Measurements from ENCODE around the gene SLC2A13.
"Not testable (repeated sequence)": the region's sequence is repeated elsewhere in the genome, so short reads cannot be mapped to it uniquely, and the experiment has no call there.

Gene SLC2A13

DNA sequence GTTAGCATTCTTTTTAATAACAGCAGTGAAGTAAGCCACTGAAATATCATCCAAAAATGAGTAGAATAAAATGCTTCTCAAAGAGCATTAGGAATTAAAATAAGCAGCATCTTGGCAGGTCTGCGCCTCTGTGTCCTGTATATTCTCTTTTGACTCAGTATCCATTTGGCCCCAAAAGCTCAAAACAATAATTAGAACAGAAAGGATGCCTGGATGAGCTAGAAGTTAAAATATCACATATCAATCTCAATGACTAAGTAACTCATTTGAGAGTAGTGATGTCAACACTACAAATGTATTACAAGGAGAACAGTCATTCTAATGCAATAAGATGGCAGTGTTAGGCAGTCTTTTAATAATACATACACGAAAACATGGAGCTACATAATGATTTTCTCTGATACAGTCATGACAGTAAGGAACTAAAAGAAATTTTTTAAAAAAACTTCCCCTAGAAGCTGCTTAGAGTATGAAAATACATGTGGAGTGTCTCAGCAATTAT is 325.4 kb downstream of the SLC2A13 start:
- CTCF ChIA-PET, result no interaction called here
- no peak overlapping the region for H3K4me3 Mint-ChIP-seq
- DNase-seq, result no peak
- H3K27me3 Mint-ChIP-seq, result no peaks in the 10 kb centered on the region
- peaks cover 3% of the 10 kb centered on the region for H3K9me3 Mint-ChIP-seq
- no peaks in the 10 kb centered on the region for H3K4me1 Mint-ChIP-seq
- no peaks in the 10 kb centered on the region for H3K36me3 Mint-ChIP-seq
- no peak overlapping the region for H3K27ac Mint-ChIP-seq

- Mint-ChIP-seq H3K27ac (no peak overlapping the region), H3K4me1 (no peaks in the 10 kb centered on the region), H3K36me3 (no peaks in the 10 kb centered on the region), H3K9me3 (peaks cover 3% of the 10 kb centered on the region), H3K27me3 (no peaks in the 10 kb centered on the region), H3K4me3 (no peak overlapping the region)
- no peak for DNase-seq
- CTCF ChIA-PET, result no interaction called here
These were observed 326.0 kb downstream of the SLC2A13 start for GRCh38 chr12:39779768-39780340.

GRCh38 chr12:39777465-39777864 is 328.4 kb downstream of the SLC2A13 start:
- Mint-ChIP-seq H3K4me3 (no peak overlapping the region), H3K36me3 (no peaks in the 10 kb centered on the region), H3K9me3 (peaks cover under 1% of the 10 kb centered on the region), H3K4me1 (no peaks in the 10 kb centered on the region), H3K27ac (no peak overlapping the region), H3K27me3 (no peaks in the 10 kb centered on the region)
- no peak for DNase-seq
- CTCF ChIA-PET, result no interaction called here

- Mint-ChIP-seq H3K4me3 (no peak overlapping the region), H3K27me3 (no peaks in the 10 kb centered on the region), H3K36me3 (no peaks in the 10 kb centered on the region), H3K9me3 (no peaks in the 10 kb centered on the region), H3K27ac (no peak overlapping the region), H3K4me1 (no peaks in the 10 kb centered on the region)
- CTCF ChIA-PET, result no interaction called here
- no peak for DNase-seq
These were observed 332.6 kb downstream of the SLC2A13 start for GRCh38 chr12:39773266-39773665.

DNA sequence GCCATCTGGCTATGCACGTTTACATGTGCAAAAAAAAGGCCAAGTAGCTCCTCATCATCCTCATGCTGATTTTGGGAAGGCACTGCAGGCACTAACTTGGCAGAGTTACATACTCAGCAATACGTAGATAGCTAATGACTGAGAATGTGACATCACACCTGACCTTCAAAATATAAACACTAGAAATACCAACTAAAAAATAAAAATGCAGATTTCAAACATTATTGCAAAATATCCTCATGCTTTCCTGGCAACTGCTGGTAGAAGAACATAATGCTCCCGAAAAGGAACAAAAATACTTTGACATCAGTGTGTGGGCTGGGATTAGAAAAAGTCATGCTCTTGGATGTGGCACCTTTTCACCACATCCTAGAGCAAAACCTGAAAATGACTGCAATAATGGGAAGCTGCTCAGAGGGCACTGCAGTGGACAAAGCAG is 333.0 kb downstream of the SLC2A13 start:
- Mint-ChIP-seq H3K27me3 (no peaks in the 10 kb centered on the region), H3K9me3 (no peaks in the 10 kb centered on the region), H3K36me3 (no peaks in the 10 kb centered on the region), H3K4me1 (no peaks in the 10 kb centered on the region), H3K4me3 (no peak overlapping the region), H3K27ac (no peak overlapping the region)
- DNase-seq, result no peak
- CTCF ChIA-PET, result no interaction called here

DNA sequence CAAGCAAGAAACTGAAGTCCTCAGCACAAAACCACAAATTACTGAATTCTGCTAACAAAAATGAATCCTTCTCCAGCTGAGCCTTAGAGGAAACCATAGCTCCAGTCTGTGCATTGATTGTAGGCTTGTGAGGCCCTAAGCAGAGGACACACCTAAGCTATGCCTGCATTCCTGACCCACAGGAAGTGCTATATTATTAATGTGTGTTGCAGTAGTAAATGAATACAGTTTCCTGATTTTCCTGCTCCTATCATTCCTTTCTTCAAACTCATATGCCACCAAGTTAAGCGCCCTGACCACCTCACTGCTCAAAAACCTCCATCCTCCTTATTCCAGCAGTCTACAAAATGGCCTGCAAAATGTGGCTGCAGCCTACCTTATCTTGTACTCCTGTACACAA is 334.4 kb downstream of the SLC2A13 start:
- Mint-ChIP-seq H3K27me3 (no peaks in the 10 kb centered on the region), H3K9me3 (no peaks in the 10 kb centered on the region), H3K4me3 (no peak overlapping the region), H3K27ac (no peak overlapping the region), H3K36me3 (no peaks in the 10 kb centered on the region), H3K4me1 (no peaks in the 10 kb centered on the region)
- CTCF ChIA-PET, result interaction anchor here (0.6 kb wide), 1 partner anchor 185 kb away, joined by 3 read pairs; no protein-coding TSS in a partner anchor
- DNase-seq, result no peak

GRCh38 chr12:39764944-39765560 is 340.8 kb downstream of the SLC2A13 start:
- Mint-ChIP-seq H3K27ac (no peak overlapping the region), H3K4me1 (no peaks in the 10 kb centered on the region), H3K27me3 (no peaks in the 10 kb centered on the region), H3K36me3 (no peaks in the 10 kb centered on the region), H3K4me3 (no peak overlapping the region), H3K9me3 (no peaks in the 10 kb centered on the region)
- DNase-seq, result no peak
- CTCF ChIA-PET, result interaction anchor here (2.1 kb wide), 1 partner anchor 342 kb away, joined by 6 read pairs; no protein-coding TSS in a partner anchor

DNA sequence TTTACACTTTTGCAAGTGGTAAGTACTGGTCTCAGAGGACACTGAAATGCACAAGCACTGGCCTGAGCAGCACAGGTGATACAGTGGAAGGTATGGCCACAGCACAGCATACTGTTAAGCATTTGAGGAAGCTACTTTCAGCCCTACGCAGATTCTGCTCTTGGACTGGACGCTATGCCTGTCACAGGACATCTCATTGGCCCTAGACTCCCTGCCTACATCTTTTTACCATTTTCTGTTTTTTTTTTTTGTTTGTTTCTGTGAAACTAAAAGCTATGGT is 342.1 kb downstream of the SLC2A13 start:
- H3K27ac Mint-ChIP-seq, result no peak overlapping the region
- H3K4me1 Mint-ChIP-seq, result no peaks in the 10 kb centered on the region
- no peak for DNase-seq
- CTCF ChIA-PET, result no interaction called here
- H3K9me3 Mint-ChIP-seq, result no peaks in the 10 kb centered on the region
- H3K4me3 Mint-ChIP-seq, result no peak overlapping the region
- no peaks in the 10 kb centered on the region for H3K36me3 Mint-ChIP-seq
- no peaks in the 10 kb centered on the region for H3K27me3 Mint-ChIP-seq

DNA sequence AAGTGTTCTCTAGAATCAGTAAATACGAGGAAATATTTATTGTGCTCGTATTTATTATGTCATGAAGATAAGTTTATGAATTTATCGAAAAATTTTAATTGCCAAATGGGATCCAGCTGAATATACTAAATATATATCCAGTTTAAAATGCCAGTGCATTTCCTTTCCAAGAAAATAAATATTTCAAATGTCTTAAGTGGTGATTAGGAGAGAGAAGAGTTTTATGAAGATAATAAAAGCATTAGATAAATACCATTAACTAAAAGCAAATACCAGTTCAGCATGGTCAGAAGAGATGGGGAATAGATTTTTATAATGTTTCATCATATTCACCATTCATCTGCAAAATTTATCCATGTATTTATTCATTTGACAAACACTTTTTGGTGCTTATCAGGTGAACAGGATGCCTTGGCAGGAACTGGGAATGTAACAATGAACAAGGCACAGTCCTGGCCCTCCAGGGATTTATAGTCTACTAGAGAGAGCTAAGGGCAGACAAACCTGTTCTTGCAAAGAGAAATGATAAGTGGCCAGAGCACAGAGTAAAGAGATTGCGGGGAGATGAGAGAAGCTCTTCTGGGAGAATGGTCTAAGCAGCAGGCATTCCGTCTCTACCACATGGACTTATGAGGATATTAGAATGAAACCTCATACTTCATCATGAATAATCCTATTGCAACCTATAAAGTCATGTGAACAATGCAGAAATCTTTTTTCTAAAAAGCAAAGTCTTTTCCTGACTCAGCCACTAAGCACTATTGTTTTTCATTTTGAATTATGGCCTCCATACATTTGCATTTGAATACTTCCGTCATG is 342.6 kb downstream of the SLC2A13 start:
- Mint-ChIP-seq H3K4me1 (no peaks in the 10 kb centered on the region), H3K27me3 (no peaks in the 10 kb centered on the region), H3K9me3 (no peaks in the 10 kb centered on the region), H3K36me3 (no peaks in the 10 kb centered on the region), H3K4me3 (no peak overlapping the region), H3K27ac (no peak overlapping the region)
- no peak for DNase-seq
- CTCF ChIA-PET, result no interaction called here

DNA sequence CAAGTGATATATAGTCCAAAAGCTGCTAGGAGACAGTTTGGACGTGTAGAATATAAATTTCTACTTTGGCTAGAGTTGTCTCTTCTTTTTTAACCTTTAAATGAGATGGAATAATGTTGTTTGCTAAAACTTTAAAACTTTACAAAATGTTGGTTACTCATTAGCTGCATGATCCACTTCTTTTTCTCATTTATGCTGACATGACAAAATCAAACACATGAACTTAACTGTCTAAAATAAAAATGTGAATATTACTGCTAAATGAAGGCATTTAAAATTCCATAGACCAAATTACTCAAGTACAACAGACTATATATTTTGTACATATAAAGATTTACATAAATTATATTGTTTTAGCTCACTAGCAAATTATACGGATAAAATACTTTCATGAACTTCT is 350.4 kb downstream of the SLC2A13 start:
- no peaks in the 10 kb centered on the region for H3K36me3 Mint-ChIP-seq
- no peaks in the 10 kb centered on the region for H3K27me3 Mint-ChIP-seq
- CTCF ChIA-PET, result no interaction called here
- no peaks in the 10 kb centered on the region for H3K4me1 Mint-ChIP-seq
- no peak overlapping the region for H3K4me3 Mint-ChIP-seq
- H3K9me3 Mint-ChIP-seq, result no peaks in the 10 kb centered on the region
- no peak for DNase-seq
- no peak overlapping the region for H3K27ac Mint-ChIP-seq

DNA sequence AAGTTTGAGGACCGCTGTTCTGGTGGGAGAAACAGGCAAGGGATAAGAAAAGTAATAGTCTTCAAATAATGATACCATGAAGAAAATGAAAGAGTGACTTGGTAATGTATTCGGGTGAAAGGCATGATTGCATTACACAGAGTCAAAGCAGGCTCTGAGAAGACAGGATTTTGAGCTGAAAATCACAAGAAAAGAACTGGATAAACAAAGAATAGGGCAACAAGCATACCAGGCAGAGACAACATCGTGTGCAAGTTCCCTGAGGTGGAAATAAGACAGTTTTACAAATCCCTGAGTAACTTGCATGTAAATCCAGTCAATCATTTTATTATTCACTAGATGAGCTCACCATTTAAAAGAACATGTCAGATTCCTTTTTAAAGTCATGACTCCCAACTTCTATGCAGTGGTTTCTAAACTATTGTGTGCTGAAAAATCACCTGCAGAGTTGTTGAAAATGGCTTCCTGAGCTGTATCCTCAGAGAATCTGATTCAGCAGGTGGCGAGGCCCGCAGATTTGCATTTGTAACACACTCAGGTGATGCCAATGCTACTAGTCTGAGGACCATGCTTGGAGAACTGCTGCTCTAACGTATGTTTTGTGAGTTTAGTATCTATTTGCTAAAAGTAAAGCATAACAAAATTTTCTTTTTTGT is 353.3 kb downstream of the SLC2A13 start:
- Mint-ChIP-seq H3K27ac (no peak overlapping the region), H3K9me3 (no peaks in the 10 kb centered on the region)
- CTCF ChIA-PET, result no interaction called here

DNA sequence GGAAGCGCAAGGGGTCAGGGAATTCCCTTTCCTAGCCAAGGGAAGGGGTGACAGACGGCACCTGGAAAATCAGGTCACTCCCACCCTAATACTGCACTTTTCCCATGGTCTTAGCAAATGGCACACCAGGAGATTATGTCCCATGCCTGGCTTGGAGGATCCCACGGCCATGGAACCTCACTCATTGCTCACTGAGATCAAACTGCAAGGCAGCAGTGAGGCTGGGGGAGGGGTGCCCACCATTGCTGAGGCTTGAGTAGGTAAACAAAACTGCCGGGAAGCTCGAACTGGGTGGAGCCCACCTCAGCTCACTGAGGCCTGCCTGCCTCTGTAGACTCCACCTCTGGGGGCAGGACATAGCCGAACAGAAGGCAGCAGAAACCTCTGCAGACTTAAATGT is 359.7 kb downstream of the SLC2A13 start:
- DNase-seq, H3K9me3 Mint-ChIP-seq, H3K4me3 Mint-ChIP-seq, H3K36me3 Mint-ChIP-seq, H3K27me3 Mint-ChIP-seq, H3K27ac Mint-ChIP-seq, H3K4me1 Mint-ChIP-seq, CTCF ChIA-PET: not testable (repeated sequence)

More for the DNA sequence above, 353.3 kb downstream of the SLC2A13 start:
- no peak overlapping the region for H3K4me3 Mint-ChIP-seq
- no peaks in the 10 kb centered on the region for H3K36me3 Mint-ChIP-seq
- H3K27me3 Mint-ChIP-seq, result no peaks in the 10 kb centered on the region
- DNase-seq, result no peak
- no peaks in the 10 kb centered on the region for H3K4me1 Mint-ChIP-seq

- H3K4me3 Mint-ChIP-seq, result no peak overlapping the region
- H3K36me3 Mint-ChIP-seq, result no peaks in the 10 kb centered on the region
- H3K27me3 Mint-ChIP-seq, result no peaks in the 10 kb centered on the region
- no peak overlapping the region for H3K27ac Mint-ChIP-seq
- CTCF ChIA-PET, result no interaction called here
- DNase-seq, result no peak
- H3K9me3 Mint-ChIP-seq, result no peaks in the 10 kb centered on the region
- no peaks in the 10 kb centered on the region for H3K4me1 Mint-ChIP-seq
These were observed 362.2 kb downstream of the SLC2A13 start for GRCh38 chr12:39743655-39744054.

GRCh38 chr12:39736406-39736805 is 369.5 kb downstream of the SLC2A13 start:
- H3K4me1 Mint-ChIP-seq, result no peaks in the 10 kb centered on the region
- H3K36me3 Mint-ChIP-seq, result no peaks in the 10 kb centered on the region
- H3K9me3 Mint-ChIP-seq, result peaks cover 7% of the 10 kb centered on the region
- no peaks in the 10 kb centered on the region for H3K27me3 Mint-ChIP-seq
- DNase-seq, result no peak
- no peak overlapping the region for H3K27ac Mint-ChIP-seq
- CTCF ChIA-PET, result no interaction called here
- no peak overlapping the region for H3K4me3 Mint-ChIP-seq

- peaks cover 6% of the 10 kb centered on the region for H3K4me1 Mint-ChIP-seq
- H3K4me3 Mint-ChIP-seq, result no peak overlapping the region
- no peaks in the 10 kb centered on the region for H3K27me3 Mint-ChIP-seq
- H3K9me3 Mint-ChIP-seq, result no peaks in the 10 kb centered on the region
- DNase-seq, result no peak
- H3K27ac Mint-ChIP-seq, result no peak overlapping the region
- CTCF ChIA-PET, result no interaction called here
- H3K36me3 Mint-ChIP-seq, result no peaks in the 10 kb centered on the region
These were observed 382.1 kb downstream of the SLC2A13 start for GRCh38 chr12:39723831-39724230.
